GM10847 (cell line): Measurements from ENCODE around the gene GRIK4.

ENCODE experiments used
- POLR2A ChIP-seq: IDR thresholded peaks from 2 replicates; pipeline ENCODE4 v1.6.1; 2011; ENCODE audit not compliant: insufficient read length; ENCODE audit errors: extremely low read depth

The GRIK4 gene

GRCh38 chr11:120689596-120690275 lies 178.2 kb downstream of the GRIK4 start:
- TF ChIP-seq POLR2A, result no peak

GRCh38 chr11:120690406-120690805 lies 178.9 kb downstream of the GRIK4 start:
- no peak for TF ChIP-seq POLR2A

- no peak for TF ChIP-seq POLR2A
Observed at GRCh38 chr11:120694726-120695125, 183.2 kb downstream of the GRIK4 start.

GRCh38 chr11:120695426-120695825 lies 183.9 kb downstream of the GRIK4 start:
- no peak for TF ChIP-seq POLR2A

GRCh38 chr11:120695939-120696338 lies 184.4 kb downstream of the GRIK4 start:
- no peak for TF ChIP-seq POLR2A

- no peak for TF ChIP-seq POLR2A
Observed at GRCh38 chr11:120696597-120697218, 185.2 kb downstream of the GRIK4 start.

GRCh38 chr11:120698918-120699317 lies 187.4 kb downstream of the GRIK4 start:
- TF ChIP-seq POLR2A, result no peak

GRCh38 chr11:120702656-120703055 lies 191.1 kb downstream of the GRIK4 start:
- TF ChIP-seq POLR2A, result no peak

- no peak for TF ChIP-seq POLR2A
Observed at GRCh38 chr11:120703358-120704152, 192.0 kb downstream of the GRIK4 start.

- TF ChIP-seq POLR2A, result no peak
Observed at GRCh38 chr11:120704256-120704750, 192.8 kb downstream of the GRIK4 start.

- TF ChIP-seq POLR2A, result no peak
Observed at GRCh38 chr11:120706257-120706656, 194.7 kb downstream of the GRIK4 start.

- no peak for TF ChIP-seq POLR2A
Observed at GRCh38 chr11:120707098-120707497, 195.6 kb downstream of the GRIK4 start.

- TF ChIP-seq POLR2A, result no peak
Observed at GRCh38 chr11:120707663-120708062, 196.1 kb downstream of the GRIK4 start.

GRCh38 chr11:120708511-120709183 lies 197.1 kb downstream of the GRIK4 start:
- TF ChIP-seq POLR2A, result no peak

GRCh38 chr11:120709808-120710207 lies 198.3 kb downstream of the GRIK4 start:
- TF ChIP-seq POLR2A, result no peak
